Limb (tissue), 2 donors: ENCODE results near the gene ADSS1.
"Not testable (repeated sequence)": the region's sequence is repeated elsewhere in the genome, so short reads cannot be mapped to it uniquely, and the experiment has no call there.

Source experiments
- DNase-seq, 2 donors: peaks; one replicate each; pipeline ENCODE4 v3.0.0-alpha.2; 2016; ENCODE audit errors: extremely low spot score in 2 of 2

Gene ADSS1

DNA sequence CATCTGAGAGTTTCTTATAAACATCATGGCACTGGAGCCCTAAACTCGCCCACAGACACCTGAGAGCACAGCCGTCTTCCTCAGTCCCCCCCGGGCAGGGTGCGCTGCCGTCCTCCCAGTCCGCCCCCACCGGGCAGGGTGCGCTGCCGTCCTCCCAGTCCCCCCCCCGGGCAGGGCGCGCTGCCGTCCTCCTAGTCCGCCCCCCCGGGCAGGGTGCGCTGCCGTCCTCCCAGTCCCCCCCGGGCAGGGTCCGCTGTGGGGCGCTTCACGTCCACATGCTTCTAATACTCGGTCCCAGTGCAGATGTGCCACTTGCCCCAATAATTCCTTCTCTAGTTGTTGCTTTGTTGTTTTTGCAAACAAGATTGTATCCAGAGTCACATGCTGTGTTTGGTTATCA is 6.9 kb upstream of the ADSS1 start:
- no peak for DNase-seq

DNA sequence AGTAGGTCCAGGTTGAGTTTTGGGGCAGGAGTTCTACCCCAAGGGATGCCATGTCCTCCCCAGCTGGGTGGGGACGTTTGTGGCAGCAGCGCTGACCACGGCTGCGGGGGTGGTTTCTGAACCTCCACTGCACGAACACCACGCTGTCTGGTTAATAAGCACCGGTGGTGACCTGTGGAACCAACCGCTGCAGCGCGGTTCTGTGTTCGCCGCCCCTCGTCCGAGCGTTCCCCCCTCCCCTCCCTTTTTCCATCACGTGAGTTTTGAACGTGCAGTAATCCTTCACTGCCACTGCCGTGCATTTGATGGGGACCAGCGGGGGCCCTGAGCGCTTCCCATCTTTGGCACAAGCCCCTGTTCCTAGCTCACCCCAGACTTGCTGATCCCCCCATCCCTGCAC is 6.4 kb upstream of the ADSS1 start:
- no peak for DNase-seq

DNA sequence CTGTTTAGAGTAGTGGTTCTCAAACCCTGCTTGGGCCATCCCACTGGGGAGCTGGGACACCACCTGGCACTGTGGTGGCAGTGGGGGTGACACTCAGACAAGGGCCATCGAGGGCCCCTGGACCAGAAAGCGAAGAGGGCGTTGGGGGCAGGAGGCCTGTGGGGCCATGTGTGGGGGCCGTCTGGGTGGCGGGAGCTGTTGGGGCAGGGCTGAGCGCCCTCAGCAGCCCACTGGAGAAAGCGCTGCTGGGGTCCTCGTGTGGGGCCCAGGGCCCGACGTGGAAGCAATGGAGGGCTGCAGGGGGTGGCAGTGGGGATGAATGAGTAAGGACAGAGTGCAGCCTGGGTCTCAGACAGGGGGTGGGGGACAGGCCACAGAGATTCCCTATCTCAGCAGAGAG is 5.9 kb upstream of the ADSS1 start:
- no peak for DNase-seq

DNA sequence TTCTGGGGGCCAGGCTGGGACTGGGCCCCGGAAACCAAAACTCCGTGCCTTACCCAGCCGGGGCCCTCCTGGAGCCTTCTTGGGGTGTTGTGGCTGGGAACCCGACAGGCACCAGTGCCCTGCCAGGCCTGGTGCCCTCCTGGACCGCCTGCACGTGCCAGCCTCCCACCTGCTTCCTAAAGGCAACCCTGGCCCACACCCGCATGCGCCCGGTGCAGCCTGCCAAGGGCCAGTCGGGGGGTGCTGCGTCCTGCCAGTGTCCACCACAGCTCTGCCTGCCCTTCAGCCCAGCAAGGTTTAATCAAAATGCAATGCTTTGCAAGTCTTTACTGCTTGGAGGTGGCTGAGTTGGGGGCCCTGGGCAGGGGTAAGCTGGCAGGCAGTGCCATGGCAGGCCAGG is 5.2 kb upstream of the ADSS1 start:
- no peak for DNase-seq

DNA sequence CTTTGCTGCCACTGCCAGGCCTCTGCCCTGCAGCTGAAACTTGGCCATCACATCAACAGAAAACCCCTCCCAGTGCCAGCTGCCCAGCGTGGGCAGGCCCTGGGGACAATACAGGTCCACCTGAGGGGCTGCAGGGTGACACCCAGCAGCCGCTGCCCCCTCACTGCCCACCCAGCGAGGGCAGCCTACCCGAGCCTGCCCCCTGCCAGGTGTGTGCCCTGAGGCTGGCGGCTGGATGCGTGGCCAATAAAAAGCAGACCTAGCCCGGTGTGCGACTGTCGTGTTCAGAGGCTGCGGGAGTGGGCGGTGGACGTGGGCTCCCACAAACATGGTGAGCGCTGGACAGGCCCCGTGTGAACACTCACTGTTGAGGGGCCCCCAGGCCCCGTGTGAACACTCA is 4.7 kb upstream of the ADSS1 start:
- DNase-seq = no peak

DNA sequence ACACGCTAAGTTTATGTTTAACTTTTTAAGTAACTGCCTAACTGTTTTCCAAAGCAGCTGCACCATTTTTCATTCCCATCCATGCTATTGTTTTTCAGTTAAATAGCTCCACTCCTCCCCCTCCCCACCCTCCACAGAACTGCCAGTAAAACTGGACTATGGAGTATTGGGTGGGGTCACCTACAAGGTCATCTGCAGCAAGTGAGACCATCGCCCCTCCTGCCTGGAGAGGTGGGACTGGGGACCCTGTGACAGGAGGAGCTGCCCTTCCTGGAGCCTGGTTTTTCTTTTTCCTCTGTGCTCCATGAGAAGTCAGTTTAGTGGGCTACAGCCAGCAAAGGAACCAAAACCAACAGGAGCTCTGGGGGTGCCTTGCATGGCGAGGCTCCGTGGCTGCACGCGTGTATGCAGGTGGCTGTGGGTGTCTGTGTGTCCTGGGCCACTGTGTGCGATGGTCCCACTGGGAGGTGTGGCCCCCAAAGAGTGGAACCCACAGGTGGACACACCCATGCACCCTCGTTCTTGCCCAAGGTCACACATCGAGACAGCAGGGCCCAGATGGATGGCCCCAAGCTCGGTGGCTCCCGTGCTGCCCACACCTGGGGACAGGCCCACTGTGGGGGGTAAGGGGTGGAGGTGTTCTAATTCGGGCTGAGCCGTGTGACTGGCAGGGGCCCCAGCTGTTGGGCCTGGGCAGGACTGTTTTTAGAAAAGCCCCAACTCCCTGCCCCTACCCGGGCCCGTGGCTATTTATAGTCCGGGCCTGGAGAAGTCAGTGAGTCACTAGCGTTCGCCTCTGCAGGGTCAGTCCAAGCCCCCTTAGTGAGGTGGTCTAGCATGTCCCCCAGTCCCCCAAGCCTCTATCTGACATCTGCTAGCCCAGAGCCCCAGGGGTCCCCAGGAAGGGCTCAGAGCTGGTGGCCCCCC is 2.3 kb upstream of the ADSS1 start:
- no peak for DNase-seq

DNA sequence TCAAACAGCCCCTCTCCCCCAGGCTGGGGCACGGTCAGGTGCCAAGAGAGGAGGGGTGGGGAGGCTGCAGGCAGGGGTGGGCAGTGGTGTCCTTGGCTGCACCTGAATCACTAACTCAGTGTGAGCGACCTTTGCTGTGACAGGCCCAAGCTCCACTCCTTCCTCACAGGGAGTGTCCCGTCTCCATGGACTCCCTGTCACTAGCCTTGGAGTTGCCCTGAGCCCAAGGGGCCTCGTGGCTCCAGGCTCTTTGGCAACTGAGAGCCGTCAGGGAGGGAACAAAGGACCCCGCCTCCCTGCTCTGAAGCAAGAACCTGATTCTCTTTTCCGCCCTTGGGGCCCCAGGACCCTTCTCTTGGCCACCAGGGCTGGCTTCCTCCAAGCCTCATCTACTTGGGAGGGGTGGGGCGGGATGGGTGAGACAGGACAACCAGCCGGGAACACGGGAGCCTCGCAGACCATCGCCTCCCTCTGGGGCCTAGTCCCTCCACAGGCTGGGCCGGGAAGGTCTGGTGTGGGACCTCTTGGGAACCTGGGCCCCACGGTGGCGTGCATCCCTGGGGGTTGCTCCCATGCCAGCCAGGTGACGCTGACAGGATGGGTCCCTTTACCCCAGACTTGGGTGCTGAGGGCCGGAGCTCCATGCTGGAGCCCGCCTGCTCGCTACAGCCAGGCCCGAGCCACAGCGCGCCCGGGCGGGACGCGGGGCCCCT is 935 bp upstream of the ADSS1 start:
- no peak for DNase-seq

DNA sequence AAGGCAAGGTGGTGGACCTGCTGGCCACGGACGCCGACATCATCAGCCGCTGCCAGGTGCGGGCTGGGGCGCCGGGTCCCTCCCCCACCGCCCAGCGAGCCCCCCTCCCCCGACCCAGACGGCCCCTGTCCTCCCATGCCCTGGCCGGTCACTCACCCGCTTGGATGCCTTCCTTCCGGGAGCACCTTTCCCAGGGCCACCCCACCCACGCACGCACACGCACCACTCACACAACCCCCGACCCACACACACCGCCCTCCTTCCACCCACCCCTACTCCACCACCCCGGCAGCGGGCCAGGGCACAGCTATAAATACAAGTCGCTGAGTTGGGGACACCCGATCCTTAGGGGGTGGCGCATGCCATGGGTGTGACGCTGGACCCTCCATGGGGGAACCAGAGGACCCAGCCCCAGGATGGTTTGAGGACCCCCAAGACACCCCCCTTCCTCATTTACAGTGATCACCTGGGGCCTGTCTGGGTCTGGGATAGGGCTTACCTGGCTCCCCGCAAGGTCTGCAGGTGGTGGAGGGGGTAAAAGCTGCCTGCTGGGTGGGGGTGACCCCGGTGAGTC is 465 bp downstream of the ADSS1 start:
- DNase-seq = peak in 1 of 2 donors; percentile 63

DNA sequence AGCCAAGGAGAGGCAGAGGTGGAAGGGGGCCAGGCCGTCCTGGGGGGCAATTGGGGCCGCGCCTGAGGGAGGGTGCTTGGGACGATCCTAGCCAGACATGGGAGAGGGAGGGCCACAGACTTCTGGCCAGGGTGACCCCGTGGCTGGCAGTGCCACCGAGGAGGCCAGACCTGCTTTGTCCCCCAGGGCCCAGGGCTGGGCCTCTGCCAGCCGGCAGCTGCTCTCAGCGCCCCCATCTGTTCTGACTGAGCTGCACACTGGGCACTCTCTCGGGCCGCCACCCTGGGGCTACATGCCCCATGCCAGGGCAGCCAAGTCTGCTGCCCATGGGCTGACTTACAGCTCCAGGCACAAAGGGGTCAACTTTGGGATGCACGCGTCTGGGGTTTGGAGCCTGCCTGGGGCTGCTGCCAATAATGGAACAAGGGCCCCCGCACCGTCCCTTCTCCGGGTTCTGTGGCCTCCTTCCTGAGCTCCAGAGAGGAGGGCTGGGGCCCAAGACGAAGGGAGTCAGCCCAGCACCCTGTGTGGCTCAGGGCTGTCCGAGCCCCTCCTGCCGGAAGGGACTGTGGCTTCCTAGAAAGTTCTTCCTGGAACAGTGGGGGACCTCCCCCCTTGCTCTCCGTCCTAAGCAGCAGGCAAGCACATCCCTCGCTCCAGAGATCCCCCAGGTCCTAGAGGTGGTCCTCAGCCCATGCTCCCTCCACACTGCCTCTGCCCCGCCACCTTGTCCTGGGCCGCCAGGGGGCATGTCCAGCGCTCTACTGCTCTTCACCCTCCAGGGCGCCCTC is 1.1 kb downstream of the ADSS1 start:
- peak; percentile 46 to 66 for DNase-seq

DNA sequence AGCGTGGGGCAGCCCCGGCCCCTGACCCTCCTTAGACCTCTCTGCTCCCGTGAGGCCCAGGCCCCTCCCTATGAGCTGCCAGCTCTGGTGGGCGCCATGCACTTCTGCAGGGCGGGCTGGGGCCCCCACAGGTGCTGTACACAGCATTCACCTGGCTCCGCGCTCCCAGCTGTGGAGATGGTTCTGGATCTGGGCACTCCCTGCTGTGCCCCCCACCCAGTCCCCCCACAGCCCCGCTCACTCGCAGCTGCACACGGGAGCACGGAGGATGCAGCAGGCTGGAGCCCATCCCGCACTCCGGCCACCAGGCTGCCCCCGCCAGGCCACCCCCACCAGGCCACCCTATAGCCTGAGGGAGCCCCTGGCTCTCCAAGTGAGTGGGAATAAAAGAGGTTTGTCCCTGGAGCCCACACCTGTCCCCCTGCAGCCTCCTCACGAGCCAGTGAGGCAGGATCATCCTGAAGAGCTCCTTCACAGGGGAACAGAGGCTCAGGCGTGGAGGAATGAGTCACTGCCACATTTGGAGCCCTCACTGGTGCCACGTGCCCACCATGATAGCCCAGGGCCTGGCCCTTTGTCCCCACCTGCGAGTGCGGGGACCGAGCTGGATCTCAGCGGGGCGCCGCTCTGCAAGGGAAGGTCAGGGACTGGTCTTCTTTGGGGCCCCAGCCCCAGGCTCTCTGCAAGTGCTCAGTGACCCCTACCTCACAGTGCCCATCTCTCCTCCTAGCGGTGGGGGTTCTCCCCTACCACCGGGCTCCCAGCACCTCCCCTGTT is 1.9 kb downstream of the ADSS1 start:
- DNase-seq = no peak

DNA sequence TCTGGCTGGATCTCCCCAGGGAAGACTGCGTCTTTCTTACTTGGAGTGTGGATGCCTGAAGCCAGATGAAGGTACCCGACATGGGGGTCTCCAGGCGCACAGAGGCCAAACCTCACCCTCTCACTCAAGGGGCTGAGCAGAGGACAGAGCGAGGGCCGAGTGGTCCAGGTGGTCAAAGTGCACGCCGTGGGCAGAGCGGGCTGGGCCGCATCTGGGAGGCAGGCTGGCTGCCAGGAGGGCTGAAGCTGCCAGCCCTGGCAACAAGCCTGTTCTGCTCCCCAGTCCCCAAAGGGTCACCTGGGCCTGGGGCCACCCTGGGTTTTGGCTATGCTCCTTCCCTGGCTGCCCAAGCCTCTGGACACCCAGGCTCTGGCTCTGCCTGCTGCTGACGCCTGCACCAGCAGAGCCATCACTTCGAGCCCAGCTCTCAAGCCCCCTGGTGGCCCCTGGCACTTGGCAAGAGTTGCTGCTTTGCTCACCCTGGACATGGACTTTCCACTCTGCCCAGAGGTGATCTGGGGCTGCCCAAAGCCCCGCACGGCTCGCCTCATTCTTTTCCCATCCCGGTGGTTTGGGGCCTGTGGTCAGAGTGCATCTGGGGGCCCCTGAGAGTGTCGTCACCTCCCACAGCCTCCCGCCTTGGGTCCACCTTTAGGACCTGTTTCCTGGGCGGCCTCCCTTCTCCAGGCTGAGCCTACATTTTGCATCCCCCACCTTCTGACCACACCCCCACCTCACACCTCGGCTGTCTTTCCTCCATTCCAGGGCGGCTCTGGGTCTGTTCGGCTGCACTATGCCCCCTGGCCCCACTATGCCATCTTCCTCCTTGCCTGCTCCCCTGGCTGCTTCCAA is 2.8 kb downstream of the ADSS1 start:
- DNase-seq = no peak

DNA sequence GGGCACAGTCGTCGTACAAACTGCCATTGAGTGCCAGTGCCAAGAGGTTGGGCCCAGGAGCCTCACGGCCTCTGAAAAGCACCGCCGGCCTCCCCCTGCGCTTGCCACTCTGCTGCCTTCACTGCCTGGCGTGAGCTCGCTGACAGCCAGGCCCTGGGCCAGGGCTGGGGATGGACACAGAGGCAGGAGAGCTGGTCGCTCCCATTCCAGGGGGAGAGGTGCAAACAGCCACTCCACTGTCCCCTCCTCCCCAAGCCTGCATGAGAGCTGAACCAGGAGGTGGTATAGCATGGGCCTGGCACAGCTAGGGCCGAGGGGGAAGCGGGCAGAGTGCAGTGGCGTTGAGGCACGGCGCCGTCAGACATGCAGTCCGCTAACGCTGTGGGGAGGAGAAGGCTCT is 4.6 kb downstream of the ADSS1 start:
- no peak for DNase-seq

DNA sequence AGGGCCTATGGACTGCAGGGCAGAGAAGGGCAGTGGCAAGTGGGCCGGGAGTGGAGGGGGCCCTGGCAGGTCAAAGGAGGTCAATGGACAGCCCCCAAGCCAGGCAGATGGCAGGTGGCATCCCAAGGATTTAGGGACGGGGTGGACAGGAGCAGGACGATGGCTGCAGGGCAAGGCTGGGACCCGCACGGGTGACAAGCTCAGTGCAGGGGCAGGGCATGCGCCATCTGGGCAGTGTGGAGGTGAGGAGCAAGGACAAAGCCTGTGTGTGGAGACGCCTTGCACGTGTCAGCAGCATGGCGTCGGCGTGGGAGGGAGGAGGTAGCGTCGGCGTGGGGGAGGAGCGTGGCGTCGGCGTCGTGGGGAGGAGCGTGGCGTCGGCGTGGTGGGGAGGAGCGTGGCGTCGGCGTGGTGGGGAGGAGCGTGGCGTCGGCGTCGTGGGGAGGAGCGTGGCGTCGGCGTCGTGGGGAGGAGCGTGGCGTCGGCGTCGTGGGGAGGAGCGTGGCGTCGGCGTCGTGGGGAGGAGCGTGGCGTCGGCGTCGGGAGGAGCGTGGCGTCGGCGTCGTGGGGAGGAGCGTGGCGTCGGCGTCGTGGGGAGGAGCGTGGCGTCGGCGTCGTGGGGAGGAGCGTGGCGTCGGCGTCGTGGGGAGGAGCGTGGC is 5.3 kb downstream of the ADSS1 start:
- DNase-seq = not testable (repeated sequence)

DNA sequence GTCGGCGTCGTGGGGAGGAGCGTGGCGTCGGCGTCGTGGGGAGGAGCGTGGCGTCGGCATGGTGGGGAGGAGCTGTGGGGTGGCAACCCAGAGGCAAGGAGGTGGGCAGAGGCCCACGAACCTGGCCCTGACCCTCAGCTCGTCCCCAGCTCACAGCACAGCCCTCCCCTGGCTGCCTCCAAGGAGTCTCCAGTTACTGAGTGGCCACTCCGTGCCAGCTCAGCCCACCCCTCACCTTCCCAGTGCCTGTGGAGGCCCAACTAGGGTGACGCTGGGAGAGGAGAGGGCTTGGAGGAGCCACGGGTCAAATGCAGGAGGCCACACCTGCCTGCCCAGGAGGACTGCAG is 5.8 kb downstream of the ADSS1 start:
- no peak for DNase-seq

DNA sequence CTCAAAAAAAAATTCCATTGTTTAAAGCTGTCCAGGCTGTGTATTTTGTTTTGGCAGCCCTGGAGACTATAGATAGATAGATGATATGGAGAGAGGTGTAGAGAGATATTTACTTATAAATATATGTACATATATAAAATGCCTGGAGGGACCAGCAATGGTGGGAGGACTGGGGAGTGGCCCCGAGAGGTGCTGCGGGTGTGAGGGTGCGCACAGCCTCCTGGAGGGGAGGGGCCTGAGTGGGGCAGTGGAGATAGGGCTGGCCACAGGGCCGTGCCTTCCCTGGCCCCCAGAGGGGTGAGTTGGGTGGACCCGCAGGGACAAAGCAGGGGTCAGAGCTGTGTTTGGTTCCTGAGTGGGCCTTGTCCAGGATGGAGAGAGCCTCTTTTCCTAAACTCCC is 6.5 kb downstream of the ADSS1 start:
- no peak for DNase-seq

DNA sequence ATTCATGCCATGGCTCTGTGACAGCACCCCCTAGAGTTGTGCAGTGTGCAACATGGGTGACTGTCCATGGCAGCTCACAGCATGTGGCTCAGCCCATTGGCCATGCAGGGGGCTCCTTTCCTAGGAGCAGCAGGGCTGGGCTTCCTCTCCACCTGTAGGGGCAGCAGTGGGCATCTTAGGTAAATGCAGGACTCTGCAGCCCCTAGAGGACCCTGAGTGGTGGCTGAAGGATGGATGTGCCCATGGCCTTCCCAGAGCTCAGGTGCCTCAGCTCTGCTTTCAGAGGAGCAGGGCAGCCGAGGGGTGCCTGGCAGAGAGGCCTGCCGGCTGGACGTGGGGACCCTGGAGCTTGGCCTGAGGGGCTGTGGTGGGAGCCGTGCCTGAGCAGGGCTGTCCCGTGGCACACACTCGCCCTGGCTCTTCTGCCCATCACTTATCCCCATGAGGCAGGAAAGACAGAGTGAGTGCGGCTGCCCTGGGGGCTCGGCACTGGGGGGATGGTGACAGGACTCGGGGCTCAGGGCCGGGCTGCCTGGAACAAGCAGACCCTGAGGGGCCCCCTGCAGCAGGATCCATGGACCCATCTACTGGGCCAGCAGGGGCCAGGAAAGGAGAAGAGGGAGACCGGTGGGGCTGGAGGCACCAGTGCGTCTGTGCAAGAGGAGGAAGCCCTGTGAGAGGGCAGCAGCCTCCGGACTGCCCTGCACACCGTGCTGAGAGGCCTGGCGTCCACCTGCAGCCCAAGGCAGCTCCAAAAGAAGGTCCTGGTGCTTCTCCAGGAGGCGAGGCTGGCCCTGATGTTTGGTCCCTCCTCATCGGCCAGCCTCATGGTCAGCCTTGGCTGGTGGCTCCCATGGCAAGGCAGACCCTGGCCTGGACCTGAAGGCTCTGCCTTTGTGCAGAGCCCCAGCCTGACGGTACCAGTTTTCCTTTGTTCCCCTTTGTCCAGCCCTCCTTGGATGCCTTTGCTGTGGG is 7.6 kb downstream of the ADSS1 start:
- DNase-seq = no peak

DNA sequence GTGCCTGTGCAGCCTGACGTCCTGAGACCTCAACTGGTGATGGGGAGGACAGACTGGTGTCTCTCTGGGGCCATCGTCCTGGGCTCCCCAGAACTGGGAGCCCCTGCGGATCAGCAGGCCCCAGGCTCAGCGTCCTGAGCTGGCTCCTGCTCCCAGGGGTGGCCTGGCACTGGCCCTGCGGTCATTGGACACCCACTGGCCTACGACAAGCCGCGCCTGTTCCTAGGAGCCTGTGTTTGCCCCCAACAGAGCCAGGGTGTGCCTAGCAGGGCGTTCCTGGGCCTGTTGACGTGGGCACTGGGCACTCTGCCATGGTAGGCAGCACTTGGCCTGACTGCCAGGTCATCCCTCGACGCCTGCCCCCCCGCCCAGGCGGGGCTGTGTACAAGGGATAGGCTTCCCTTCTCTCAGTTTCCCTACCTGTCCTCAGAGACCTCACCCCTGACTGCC is 8.4 kb downstream of the ADSS1 start:
- DNase-seq = no peak

DNA sequence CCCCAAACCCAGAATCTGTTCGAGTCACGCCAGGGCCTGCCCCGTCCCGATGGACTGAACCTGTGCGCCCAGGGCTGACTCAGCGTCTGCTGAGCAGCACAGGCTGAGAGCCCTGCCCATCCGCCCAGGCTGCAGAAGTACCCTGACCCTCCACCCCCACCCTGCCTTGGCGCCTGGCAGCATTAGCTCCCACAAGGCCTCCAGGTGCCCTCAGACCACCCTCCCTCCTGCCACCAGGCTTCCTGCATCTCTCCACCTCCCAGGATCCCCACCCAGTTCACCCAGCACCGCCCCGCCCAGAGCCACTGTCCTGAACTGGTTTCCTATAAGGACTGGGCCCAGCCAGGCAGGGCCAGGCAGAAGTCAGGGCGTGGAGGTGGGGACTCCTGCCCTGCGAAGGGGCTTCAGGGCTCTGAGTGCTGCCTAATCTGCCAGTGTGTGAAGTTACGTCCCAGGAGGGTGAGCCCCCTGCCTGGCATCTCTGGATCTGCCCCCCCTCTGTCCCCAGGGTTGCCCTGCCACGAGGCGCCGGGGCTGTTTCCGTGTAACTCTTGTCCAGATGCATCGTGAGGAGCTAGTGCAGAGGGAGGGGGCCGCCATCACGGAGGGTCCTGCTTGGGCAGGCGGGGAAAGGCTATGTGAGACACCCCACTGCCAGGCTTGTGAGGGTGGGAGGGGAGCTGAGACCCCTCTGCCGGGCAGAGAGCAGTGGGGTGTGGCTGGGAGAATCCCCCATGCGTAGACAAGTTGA is 9.1 kb downstream of the ADSS1 start:
- no peak for DNase-seq
